ENCODE results near the gene EGLN3. TPM values are rescaled to one million over a fixed set of nuclear protein-coding genes. Genes with fewer than 3 reads are reported as not detected.
"Not testable (repeated sequence)": the region's sequence is repeated elsewhere in the genome, so short reads cannot be mapped to it uniquely, and the experiment has no call there.

EGLN3 gene
- total RNA-seq, 1 experiment from 2014 or later = 5.0 TPM

DNA sequence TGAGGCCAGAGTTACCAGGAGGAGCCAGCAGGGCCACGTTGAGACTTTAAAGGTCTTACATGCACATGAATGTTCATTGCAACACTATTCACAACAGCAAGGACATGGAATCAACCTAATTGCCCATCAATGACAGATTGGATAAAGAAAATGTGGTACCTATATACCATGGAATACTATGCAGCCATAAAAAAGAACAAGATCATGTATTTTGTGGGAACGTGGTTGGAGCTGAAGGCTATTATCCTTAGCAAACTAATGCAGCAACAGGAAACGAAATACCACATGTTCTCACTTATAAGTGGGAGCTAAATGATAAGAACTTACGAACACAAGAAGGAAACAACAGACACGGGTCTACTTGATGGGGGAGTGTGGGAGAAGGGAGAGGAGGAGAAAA lies 11.6 kb upstream of the EGLN3 start:
- DNase-seq (ENCODE audit: low spot score) = not testable (repeated sequence)

DNA sequence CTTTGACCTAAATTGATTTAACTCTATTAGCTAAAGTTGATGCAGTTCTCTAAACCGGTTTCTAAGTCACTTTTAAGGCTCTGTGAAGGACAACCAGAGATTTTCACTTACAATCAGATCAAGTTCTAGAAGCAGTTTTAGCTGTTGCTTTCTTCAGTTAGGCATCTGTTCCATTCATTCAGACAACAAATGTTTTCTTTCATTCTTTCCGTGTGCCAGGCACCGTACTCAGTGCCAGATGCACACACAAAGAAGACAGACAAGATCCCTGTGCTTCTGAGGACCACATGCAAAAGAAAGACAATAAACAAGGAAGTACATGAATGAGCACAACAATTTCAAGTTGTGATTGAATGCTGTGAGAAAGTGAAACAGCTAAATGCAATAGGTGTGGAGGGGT lies 11.1 kb upstream of the EGLN3 start:
- no peak for DNase-seq (ENCODE audit: low spot score)

DNA sequence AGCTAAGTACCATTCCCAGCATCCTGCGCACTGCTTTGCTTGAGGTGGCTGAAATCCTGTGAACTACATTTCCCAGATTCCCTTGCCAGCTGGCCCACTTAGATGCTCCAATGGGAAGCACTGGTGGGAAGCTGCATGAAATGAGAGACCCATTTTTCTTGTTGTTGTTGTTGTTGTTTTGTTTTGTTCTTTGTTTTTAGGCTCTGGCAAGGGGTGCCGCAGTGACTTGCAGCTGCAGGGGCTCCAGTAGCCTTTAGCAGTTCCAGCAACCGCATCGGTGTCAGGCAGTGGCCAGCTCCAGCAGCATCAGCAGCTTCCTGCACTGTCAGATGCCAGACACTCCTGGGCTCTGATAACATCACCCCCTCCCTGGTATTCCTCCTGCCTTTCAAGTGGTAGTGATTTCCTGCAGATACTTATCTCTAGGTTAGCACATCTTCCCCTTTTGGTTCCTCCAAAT lies 8.8 kb upstream of the EGLN3 start:
- DNase-seq (ENCODE audit: low spot score) = no peak

DNA sequence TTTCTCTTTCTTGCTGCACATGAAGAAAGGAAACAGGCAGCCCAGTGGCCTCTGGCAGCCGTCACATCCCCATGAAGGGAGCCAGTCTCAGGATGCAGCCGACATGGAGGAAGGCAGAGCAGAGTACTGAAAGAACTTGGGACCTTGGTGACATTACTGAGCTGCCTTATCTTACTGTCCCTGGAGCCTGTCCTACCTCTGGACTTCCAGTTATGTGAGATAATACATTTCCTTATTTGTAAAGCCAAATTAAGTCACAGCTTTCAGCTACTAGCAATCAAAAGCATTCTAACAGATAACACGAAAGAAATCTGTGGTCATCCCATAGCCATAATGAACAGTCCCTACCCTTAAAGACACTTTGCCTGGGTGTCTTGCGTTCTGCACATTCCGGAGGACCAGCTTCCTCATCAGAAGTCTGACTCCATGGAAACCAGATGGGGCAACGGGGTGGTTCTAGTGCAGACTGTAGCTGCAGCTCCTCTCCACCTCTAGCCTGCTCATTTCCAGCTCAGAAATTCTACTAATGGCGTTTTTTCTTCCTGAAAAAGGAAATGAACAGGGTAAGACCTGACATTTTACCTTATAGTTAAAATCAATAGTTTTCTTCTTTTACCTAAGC lies 7.8 kb upstream of the EGLN3 start:
- DNase-seq (ENCODE audit: low spot score) = no peak

DNA sequence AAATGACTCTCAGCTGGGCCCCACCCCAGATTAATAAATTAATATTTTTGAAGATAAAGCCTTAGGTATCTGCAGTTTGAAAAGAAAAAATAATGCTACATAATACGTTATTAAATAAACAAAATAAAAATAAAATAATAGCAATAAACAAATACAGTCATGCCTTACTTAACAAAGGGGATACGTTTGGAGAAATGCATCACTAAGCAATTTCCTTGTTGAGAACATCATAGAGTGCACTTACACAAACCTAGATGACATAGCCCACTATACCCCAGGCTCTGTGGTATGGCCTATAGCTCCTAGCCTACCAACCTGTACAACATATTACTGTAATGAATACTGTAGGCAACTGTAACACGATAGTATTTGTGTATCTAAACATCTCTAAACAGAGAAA lies 7.1 kb upstream of the EGLN3 start:
- no peak for DNase-seq (ENCODE audit: low spot score)

DNA sequence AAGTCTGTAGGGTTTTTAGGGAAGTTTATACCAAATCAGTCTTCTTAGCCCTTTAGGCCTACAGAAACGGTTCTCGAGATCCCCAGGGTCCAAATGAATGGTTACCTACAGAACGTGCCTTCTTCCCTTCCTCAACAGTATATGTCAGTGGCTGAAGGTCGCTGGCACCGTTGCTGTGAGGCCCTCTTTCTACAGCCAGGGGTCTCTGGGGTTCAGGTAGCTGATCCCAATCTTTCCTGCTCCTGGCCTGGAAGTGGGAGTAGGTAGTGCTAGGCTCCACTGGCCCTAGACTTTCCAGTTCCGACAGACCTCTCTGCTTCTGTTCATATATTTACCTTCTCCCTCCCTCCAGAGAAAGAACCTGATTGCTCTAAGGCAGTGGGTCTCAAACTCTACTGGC lies 6.4 kb upstream of the EGLN3 start:
- no peak for DNase-seq (ENCODE audit: low spot score)

DNA sequence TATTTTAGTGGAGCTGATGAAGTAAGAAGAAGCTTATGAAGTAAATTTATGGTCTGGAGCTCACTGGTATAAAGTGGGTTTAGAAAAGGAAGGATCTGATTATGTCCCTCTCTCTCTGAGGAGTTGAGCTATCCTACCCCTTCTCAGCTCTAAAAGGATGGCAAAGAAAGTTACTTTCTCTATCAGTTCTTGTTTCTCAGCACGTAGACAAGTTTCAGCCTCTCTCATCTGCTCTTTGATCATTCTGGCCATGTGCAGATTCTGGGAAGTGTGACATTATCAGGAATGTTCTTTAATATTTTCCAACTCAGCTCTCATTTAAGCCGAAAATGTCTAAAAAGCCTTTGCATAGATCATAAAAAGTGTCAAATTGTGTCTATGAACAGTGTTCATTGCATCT lies 5.8 kb upstream of the EGLN3 start:
- DNase-seq (ENCODE audit: low spot score) = no peak

DNA sequence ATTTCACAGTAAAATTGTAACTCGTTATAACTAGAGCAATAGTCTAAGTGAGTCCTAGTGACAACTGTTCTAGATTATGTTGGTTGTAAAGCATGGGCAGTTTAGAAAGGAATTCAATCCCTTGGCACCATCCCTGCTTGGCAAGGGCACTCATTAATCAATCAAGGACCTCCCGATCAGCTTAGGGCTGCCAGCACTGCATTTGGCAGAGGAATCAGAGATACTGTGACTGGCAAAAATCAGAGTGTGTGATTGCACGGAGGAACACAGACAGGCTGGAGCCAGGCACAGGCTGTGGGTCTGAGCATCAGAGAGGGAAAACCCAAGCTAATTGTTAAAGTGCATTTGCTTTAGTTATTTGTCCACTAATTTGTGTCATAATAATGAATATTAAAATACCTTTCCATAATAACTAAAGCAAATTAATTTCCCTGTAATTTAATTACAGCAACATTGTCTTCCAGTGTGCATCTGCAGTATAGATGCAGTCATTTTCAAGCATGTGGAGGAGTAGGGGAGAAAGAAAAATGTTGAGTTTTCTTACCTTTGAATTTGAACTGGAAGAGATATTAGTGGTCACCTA lies 3.2 kb upstream of the EGLN3 start:
- DNase-seq (ENCODE audit: low spot score) = no peak

DNA sequence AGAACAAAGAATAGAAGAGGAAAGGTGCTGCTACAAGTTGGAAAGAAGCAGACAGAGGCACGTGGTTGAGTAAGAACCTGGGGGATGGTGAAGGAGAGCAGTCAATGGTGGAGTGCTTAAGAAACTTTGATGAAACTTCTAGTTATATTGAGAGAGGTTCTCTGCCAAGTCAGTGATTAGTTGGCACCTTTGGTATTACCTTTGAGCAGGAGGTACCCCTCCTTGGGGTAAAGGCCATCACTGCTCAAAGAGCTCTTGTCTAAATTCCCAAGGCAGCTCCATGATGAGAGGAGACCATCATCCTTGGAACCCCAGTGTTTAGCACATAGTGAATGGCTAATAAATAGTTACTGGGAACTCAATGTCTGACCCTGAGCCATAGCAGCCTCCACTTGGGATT lies 1.7 kb upstream of the EGLN3 start:
- DNase-seq (ENCODE audit: low spot score) = no peak

DNA sequence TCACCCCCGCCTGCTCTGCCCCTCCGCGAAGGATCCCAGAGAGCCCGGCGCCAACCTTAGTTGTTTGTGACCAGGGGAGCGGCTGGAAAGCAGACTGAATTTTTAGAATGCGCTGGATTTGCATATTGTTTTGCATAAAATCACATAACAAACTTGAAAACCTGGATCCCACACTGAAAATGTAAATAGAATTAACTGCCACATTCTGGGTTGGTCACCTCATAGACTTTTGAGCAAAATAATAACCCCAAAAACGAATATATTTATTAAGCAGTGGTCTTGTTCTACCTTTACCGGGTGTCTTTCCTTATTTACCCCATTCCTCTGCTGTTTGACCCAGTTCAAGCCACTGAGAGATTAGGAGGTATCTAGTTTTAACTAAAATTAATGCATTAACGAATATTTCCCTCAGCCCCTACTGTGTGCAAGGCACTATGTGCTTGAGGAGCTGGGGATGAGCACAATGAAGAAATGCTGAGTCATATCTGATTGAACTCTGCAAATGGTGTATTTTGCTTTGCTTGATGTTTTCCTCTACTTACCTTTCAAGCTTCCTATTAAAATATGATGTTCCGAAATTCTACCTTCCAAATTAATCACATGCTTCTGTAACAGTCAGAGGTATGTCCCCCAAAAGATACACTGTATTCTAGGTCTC lies 438 bp upstream of the EGLN3 start:
- DNase-seq (ENCODE audit: low spot score) = no peak

DNA sequence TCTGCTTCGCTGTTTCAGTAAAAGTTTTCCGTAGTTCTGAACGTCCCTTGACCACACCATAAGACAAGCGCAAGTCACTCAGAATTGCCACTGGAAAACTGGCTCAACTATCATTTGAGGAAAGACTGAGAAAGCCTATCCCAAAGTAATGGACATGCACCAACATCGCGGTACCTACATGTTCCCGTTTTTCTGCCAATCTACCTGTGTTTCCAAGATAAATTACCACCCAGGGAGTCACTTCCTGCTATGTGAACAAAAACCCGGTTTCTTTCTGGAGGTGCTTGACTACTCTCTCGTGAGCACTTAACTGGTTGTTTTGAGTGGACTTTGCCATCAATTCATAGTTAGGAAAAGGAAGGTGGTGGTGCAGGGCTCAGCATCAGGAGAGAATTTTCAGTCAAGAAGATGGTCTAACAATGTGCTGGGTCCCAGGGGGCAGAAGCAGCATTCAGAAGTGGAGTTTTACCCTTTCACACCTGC lies 1.4 kb downstream of the EGLN3 start:
- peak; percentile 35 for DNase-seq (ENCODE audit: low spot score)

DNA sequence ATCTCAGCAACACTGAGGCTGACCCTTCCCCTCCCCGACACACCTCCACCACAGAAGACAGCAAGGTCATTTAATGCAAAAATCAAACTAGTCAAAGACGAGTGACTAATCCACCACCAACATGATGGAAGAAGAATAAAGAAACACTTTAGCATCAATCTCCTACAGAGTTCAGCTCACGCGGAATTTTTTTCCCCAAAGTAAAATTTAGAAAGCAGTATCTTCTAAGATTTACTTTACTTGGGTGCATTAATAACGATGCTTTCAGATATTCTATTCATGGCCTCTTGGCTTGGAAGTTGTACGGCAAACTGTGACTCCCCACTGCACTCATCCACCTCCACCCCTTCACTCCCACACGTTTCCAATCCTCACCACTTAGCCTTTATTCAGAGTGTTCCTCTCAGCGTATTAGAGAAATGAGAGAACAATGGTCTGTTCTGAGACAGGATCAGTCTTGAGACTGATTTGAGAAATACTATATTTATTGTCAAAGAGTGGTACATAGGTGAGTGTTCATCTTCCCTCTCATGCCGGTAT lies 1.9 kb downstream of the EGLN3 start:
- peak; percentile 11 for DNase-seq (ENCODE audit: low spot score)

DNA sequence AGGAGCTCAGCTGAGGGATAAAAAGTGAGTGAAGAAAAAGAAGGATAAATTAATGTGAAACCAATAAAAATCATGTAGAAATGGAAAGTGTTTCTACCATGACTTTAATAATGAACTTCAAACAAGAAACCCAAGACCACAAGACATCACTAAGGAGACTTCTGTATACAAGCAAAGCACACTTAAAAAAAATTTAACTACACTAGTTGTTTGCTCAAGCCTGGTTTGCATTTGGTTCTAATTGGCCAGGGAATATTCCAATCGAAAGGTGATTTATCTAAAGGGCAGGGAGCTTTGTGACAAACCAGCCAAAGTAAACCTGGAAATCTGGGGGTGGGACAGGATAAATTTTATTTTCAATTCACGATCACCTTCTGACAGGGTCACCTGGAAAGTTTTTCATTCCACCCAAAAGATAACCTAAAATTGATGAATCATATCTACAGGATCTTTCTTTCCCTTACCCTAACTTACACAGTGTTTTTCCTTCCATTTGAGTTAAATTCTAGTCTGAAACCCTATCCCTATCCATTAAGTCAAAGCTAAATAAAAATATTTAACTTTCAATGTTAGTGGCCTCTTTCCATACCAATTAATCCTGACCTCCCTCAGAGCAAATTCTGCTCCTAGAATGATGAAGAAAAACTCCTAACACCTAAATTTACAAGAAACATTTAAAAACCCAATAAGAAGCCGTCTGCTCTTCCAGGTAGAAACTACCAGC lies 2.6 kb downstream of the EGLN3 start:
- peak; percentile 12 for DNase-seq (ENCODE audit: low spot score)

DNA sequence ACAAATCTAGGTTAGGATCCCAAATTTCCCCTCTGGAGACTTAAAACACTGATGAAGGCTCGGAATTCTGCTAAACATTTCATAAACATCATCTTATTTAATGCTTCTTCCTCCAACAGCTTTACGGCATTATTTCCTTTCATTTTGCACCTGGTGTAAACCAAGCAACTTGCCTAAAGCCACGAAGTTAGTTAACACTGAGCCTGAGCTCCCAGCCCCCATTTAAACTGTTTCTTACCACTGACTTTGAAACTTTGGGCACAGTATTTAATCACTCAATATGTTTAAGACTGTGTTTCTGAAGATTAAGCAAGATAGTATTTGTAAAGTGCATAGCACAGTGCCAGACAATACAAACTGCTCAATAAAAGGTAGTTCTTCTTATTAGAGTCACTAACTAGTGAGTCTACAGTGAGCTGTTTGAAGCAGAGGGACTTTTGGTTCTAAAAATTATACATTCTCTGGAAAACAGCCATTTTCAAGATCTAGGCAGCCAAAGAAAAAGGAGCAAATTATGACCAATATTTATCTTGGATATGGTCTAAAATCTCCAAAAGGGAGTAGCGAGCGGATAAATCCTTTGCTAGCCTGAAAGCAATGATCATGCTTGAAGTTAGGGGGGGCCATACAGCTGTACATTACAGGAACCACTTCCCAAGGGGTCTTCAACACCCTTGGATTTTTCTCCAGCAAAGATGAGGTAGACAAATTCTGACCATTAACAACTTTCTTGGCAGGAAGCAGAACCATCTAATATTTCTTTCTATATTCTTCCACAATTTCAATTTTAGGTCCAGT lies 4.0 kb downstream of the EGLN3 start:
- no peak for DNase-seq (ENCODE audit: low spot score)

DNA sequence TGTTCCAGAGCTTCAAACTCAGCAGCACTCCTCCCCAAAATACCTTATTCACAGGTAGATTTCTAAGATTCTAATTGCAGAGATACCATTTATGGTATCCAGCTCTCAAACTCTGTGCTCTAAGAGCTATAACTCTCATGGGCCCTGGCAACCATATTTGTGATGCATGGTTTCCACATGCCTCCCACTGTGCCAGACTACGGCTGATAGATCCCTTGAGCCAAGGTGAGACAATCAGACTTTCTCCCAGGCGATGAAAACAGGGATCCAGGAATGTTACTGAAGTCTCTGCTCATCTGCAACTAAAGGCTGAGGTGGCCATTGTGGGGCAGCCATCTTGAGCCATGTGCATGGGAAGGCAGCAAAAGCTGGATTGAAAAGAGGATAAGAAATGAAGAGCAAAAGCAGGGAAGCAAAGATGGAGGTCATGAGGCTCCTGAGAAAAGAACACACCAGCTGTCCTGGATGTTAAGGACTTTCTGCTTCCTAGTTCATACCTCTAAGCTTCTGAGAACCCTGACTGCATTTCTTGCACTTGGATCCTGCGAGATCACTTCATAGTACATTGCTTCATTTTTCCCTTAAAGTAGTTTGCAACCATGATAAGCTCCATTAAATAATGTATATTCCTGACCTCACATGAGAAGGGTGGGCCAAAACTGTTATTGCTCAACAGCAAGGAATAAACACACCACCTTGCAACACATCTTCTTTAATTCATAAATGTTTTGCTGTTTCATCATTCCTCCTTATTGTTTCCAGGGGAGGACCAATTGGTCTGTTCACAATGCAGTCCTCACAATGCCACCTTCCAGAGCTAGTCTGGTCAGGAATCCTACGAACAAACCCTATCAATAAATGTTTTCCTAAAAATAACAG lies 5.4 kb downstream of the EGLN3 start:
- no peak for DNase-seq (ENCODE audit: low spot score)

DNA sequence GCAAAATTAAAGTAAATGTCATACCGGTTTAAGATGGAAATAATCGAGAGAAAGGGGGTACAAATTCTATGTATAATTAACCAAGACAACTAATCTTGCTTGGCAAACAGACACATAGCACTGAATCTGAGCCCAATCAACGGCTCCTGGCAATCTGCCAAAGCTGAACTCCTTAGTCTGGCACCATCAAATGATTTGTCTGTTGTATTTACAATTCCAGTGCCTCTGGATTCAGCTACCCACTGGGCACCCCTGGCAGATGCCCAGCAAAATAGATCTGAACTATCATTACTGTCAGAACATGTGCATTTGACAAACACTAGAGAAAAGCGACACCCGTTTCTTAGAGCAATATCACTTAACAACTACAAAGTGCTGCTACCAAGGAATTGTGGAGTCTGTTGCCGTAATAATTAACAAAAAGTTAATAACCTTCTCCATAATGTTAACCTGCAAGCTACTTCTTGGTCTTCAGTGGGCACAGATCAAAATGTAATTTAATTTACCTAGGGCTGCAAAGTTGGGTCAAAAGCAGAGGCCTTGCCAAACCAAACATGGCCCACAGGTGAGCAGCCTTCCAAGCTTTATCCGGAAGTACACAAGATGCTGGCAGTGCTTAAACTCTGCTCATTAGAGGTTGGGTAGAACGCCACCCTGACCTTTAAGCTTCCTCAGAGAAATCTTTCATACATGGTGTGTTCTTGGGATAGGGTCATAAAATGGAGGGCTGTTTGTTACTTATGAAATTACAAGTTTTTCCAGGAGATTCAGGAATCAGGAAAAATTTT lies 7.6 kb downstream of the EGLN3 start:
- peak; percentile 72 for DNase-seq (ENCODE audit: low spot score)

DNA sequence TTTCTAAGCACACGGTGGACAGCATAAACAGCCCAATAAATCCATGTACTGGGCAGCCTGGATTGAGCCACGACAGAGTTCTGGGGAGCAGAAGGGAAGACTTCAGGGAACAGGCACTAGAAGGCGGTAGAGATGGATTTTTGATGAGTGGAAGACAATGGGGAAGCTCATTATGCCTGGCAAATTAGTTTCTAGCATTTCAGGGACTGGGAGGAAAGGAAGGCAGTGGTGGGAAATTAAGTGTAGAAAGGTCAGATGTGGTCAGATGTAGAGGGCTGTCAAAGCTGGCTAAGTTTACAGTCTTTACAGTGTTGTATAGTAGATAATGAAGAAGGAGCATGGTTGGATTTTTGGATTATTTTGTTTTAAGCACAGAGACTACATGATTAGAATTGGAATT lies 9.2 kb downstream of the EGLN3 start:
- DNase-seq (ENCODE audit: low spot score) = no peak

DNA sequence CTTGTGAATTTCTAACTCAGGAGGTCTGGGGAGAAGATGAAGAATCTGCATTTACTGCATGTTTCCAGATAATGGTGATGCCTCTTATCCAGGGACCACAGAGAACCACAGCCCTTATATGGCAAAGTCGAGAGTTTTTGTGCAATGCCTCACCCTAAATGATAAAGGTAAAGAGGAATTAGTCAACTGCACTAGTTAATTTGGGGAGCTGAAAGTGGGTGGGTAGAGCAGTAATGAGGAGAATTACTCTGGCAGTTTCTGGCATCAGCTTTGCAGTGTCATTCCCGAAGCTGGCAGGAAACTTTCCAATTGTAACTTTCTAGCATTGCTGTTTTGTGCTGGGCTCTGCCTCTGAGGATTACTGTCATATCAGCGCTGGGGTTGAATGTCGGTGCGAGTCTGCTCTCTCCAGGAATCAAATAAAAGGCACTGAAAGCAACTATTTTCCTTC lies 10.3 kb downstream of the EGLN3 start:
- DNase-seq (ENCODE audit: low spot score) = no peak

All from HT-29 (cell line).